Psoas muscle (tissue), 8 donors: ENCODE results near the gene COL15A1. TPM values are rescaled to one million over a fixed set of nuclear protein-coding genes. Genes with fewer than 3 reads are reported as not detected.

Experiments
- ATAC-seq, 4 donors: fragments of 200-7000 bp; cut with Tn5 transposase; one replicate each; pipeline ENCODE4 v1.9.1; 2020; ENCODE audit warnings: moderate library complexity in 3 of 4, mild to moderate bottlenecking in 2 of 4
- DNase-seq, 2 donors: peaks; one replicate each; pipeline ENCODE4 v3.0.0-alpha.2; 2020
- H3K27ac ChIP-seq: fragments of 200-600 bp; one replicate; pipeline ENCODE4 v1.8.0; 2022
- H3K27me3 ChIP-seq, 3 donors: fragments of 200-600 bp in 1 of 3; one replicate each; pipeline versions ENCODE4 v1.6.1 to v1.8.0; 2013 to 2022; ENCODE audit warnings: low read length in 2 of 3, mild to moderate bottlenecking in 2 of 3, moderate library complexity in 1 of 3; ENCODE audit not compliant: insufficient read depth in 3 of 3
- H3K36me3 ChIP-seq, 2 donors: fragments of 200-600 bp in 1 of 2; one replicate each; pipeline versions ENCODE4 v1.6.1 to v1.8.0; 2013 to 2022; ENCODE audit warnings: low read depth in 1 of 2, mild to moderate bottlenecking in 1 of 2, moderate library complexity in 1 of 2; ENCODE audit not compliant: insufficient read depth in 1 of 2
- H3K4me1 ChIP-seq: fragments of 200-600 bp; one replicate; pipeline ENCODE4 v1.8.0; 2022
- H3K4me3 ChIP-seq: fragments of 200-600 bp; one replicate; pipeline ENCODE4 v1.8.0; 2022; ENCODE audit warnings: mild to moderate bottlenecking
- H3K9me3 ChIP-seq: fragments of 200-600 bp; one replicate; pipeline ENCODE4 v1.8.0; 2022
- CTCF ChIP-seq: fragments of 200-600 bp; IDR thresholded peaks from one replicate; pipeline ENCODE4 v1.8.0; 2022; ENCODE audit warnings: antibody characterized with exemption
- WGBS, 3 donors: extraction: QIAGEN DNeasy Blood & Tissue Kit; methylation state at CpG; one replicate each; pipeline versions ENCODE4 v1.1.6 to v1.1.7; 2013; 5-methylcytosine and 5-hydroxymethylcytosine counted together
- intact Hi-C, 2 donors: fragments of 100-400 bp; cut with DNase I; formaldehyde crosslinking; loops; one replicate each; pipeline versions ENCODE4 v1.11.0 to v1.14.2; 2022
- polyA plus RNA-seq, 3 donors: library from polyadenylated mRNA; stranded (reverse); fragments of 200-250 nt; gene quantifications; one replicate each; pipeline ENCODE4 v1.2.3, GENCODE V29; 2013
- total RNA-seq, 4 donors: library from RNA; stranded (reverse); fragmentation: NEBNext Ultra II Directional in 2 of 4; extraction: Animal tissue kit (Norgen Biotek cat#: 25700) in 2 of 4; gene quantifications; one replicate each; pipeline versions ENCODE4 v1.2.1 to v1.2.4, GENCODE V29; 2021 to 2023
- donor health status: healthy with polysubstance abuse.
- donor health status: DM: no; HTN: no; CAD: no; lungs with moderate emphysema.
- donor health status: Bipolar disorder and iron deficiency.
- donor health status: healthy.
- donor health status: DM: yes; HTN: yes; CAD: no.
- donor health status: DM: no; HTN: no; CAD: no.
- donor health status: DM: no; HTN: no; CAD: no.
- donor health status: DM: yes; HTN: yes; CAD: no.

Gene COL15A1
- total and polyA plus RNA-seq, 7 donors: 2.9 to 34.7 (median 7.5) TPM

DNA sequence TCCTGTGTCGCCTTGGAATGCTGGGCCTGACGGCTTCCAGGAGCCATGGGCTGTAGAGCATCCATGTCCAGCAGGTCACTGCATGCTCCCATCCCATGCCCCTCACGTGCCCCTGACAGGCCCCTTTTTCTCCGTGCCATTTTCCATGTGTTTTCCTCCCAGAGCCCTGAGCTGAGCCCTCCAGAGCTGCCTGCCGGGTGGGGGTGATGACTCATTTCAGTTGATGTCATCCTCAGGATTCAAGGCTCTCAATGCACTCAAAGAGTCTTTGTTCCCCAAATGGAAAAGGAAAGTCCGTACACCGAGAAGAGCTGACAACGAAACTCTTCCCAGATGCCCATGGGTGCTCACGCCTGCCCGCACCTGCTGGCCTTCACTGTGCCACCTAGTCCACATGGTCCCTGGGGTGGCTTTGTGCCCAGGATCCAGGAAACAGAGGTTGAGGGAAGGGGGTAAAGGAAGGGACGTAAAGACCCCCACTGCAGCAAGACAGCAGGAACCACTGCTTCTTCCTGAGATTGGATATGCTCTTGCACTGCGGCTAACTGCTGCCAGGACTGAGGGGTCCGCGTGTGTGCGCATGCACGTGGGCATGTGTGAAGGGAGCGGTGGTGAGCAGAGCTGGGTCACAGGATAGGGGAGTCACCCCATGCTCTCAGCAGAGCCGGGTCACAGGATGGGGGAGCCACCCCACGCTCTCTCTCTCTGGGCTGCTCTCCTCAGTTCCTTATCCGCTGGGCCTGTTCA is 27.6 kb downstream of the COL15A1 start:
- H3K36me3 ChIP-seq: no peaks in the 10 kb centered on the region
- H3K27ac ChIP-seq: peak overlapping the region; percentile 30
- 44 to 65% (median 49%) methylated on average over 19 to 20 of the region's 20 CpGs for WGBS, 3 donors
- H3K27me3 ChIP-seq: peaks cover 0 to 13% (median 0%) of the 10 kb centered on the region in 3 donors
- no peak for TF ChIP-seq CTCF
- ATAC-seq (peak in 1 of 4 donors; percentile 24), DNase-seq (no peak)
- peaks cover 18% of the 10 kb centered on the region for H3K4me1 ChIP-seq
- H3K4me3 ChIP-seq: no peak overlapping the region
- no peaks in the 10 kb centered on the region for H3K9me3 ChIP-seq
- intact Hi-C loops: loop anchor here in 1 of 2 donors (5.0 kb wide), 1 partner anchor 171 kb away; no protein-coding TSS in a partner anchor

DNA sequence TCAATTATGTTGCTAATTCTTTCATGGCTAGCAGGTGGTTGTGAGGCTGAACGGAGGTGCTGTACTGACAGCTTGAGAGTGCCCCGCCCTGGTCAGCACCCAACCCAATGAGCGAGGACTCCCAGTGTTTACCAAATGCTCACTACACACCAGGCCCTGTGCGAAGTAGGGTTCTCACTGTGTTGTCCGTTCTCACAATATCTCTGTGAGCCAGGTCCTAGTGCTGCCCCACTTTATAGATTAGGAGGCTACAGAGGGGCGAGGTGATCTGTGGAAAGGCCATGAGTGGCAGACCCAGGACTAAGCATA is 28.2 kb downstream of the COL15A1 start:
- no peak for TF ChIP-seq CTCF
- Histone ChIP-seq H3K27me3 (peaks cover 0 to 13% (median 0%) of the 10 kb centered on the region in 3 donors), H3K9me3 (no peaks in the 10 kb centered on the region), H3K27ac (peak overlapping the region; percentile 30), H3K4me1 (peaks cover 18% of the 10 kb centered on the region), H3K4me3 (no peak overlapping the region), H3K36me3 (no peaks in the 10 kb centered on the region)
- DNase-seq (no peak), ATAC-seq (no peak)
- WGBS, 3 donors: 61 to 73% (median 65%) methylated on average over 6 of the region's 6 CpGs
- intact Hi-C loops: loop anchor here in 1 of 2 donors (5.0 kb wide), 1 partner anchor 170 kb away; no protein-coding TSS in a partner anchor

GRCh38 chr9:98972716-98973115 is 29.0 kb downstream of the COL15A1 start:
- H3K4me1 ChIP-seq: peaks cover 19% of the 10 kb centered on the region
- ATAC-seq (no peak), DNase-seq (no peak)
- 23 to 27% (median 25%) methylated on average over 3 of the region's 3 CpGs for WGBS, 3 donors
- H3K4me3 ChIP-seq: no peak overlapping the region
- H3K9me3 ChIP-seq: no peaks in the 10 kb centered on the region
- peaks cover 0 to 13% (median 0%) of the 10 kb centered on the region in 3 donors for H3K27me3 ChIP-seq
- no peak overlapping the region for H3K27ac ChIP-seq
- H3K36me3 ChIP-seq: no peaks in the 10 kb centered on the region
- intact Hi-C loops: loop anchor here in 1 of 2 donors (5.0 kb wide), 1 partner anchor 170 kb away; no protein-coding TSS in a partner anchor
- no peak for TF ChIP-seq CTCF

DNA sequence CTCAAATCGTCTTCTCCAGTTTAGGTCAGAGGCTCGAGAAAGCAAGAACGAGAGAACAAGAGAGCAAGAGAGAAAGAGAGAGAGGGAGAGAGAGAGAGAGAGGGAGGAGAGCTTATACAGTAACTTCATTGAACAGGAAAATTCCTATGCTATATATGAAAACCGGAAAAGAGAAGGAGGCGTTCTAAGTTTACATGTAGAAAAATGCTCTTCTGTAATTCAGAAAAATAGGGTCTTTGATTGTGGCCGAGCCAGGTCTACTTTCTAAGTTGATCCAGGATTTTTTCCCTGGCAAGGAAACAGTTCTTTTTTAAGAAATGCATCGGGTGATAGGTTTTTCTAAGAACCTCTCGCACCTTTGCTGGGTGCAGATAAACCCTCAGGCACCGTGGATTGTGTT is 29.5 kb downstream of the COL15A1 start:
- no peaks in the 10 kb centered on the region for H3K9me3 ChIP-seq
- H3K36me3 ChIP-seq: no peaks in the 10 kb centered on the region
- 37 to 50% (median 42%) methylated on average over 9 of the region's 9 CpGs for WGBS, 3 donors
- TF ChIP-seq CTCF: no peak
- ATAC-seq (no peak), DNase-seq (no peak)
- no peak overlapping the region for H3K4me3 ChIP-seq
- intact Hi-C loops: loop anchor here in 1 of 2 donors (5.0 kb wide), 1 partner anchor 169 kb away; no protein-coding TSS in a partner anchor
- no peak overlapping the region for H3K27ac ChIP-seq
- peaks cover 24% of the 10 kb centered on the region for H3K4me1 ChIP-seq
- peaks cover 0 to 13% (median 0%) of the 10 kb centered on the region in 3 donors for H3K27me3 ChIP-seq
